Measurements from ENCODE around the gene FSD1L. TPM values are rescaled to one million over a fixed set of nuclear protein-coding genes. Genes with fewer than 3 reads are reported as not detected.
A peak's percentile ranks its signal among the peaks of the same experiment; 100 is the strongest.

The FSD1L gene
- total RNA-seq, 1 donor from 2014 or later, result 29.5 TPM

DNA sequence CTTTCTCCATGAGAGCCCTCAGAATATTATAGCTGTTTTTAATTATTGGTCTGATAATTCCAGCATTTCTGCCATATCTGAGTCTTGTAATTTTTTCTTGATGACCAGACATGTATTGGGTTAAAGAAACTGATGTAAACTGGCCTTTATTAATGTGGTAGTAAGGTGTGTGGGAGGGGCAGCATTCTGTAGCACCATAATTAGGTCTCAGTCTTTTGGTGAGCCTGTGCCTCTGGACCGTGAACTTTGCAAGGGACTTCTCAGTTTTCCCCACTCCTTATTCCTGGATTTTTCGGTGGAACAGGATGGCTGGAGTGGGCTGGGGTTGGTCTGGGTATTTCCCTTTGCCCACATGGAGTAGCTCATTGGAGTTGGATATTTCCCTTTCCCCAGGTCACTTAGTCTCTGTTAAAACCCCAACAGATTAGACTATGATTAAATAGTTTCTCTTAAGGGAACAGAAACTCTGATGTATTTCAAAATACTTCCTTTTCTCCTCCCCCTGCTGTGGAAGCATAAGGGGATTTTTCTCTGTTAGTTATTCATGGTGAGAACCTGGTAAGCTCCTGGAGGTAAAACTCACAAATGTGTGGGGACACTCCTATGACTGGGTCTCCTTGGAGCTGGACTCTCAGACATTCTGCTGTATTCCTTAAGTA is 52.4 kb downstream of the FSD1L start:
- no peak for DNase-seq (ENCODE audit: low spot score, unreplicated experiment)
- Mint-ChIP-seq H3K4me1 (ENCODE audit: low read depth) (peaks cover 5% of the 10 kb centered on the region), H3K36me3 (ENCODE audit: insufficient read depth) (peaks cover 24% of the 10 kb centered on the region), H3K27ac (peak overlapping the region; percentile 37), H3K9me3 (ENCODE audit: low read depth) (peaks cover 13% of the 10 kb centered on the region), H3K4me3 (ENCODE audit: low read depth) (no peak overlapping the region), H3K27me3 (no peaks in the 10 kb centered on the region)
- TF ChIP-seq, protein P1, sequence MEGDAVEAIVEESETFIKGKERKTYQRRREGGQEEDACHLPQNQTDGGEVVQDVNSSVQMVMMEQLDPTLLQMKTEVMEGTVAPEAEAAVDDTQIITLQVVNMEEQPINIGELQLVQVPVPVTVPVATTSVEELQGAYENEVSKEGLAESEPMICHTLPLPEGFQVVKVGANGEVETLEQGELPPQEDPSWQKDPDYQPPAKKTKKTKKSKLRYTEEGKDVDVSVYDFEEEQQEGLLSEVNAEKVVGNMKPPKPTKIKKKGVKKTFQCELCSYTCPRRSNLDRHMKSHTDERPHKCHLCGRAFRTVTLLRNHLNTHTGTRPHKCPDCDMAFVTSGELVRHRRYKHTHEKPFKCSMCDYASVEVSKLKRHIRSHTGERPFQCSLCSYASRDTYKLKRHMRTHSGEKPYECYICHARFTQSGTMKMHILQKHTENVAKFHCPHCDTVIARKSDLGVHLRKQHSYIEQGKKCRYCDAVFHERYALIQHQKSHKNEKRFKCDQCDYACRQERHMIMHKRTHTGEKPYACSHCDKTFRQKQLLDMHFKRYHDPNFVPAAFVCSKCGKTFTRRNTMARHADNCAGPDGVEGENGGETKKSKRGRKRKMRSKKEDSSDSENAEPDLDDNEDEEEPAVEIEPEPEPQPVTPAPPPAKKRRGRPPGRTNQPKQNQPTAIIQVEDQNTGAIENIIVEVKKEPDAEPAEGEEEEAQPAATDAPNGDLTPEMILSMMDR (IDR thresholded peaks at IDR 0.05; ENCODE audit: unreplicated experiment), result no peak

DNA sequence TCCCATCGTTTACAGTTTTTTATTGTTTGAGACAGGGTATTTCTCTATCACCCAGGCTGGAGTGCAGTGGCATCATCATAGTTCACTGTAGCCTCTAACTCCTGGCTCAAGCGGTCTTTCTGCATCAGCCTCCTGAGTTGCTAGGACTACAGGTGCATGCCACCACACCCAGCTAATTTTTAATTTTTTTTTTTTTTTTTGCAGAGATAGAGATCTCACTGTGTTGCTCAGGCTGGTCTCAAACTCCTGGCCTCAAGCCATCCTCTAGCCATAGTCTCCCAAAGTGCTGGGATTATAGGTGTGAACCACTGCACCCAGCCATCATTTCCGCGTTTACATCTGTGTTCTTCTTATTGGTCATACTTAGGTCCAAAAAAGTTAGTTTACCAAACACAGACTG is 53.6 kb downstream of the FSD1L start:
- H3K9me3 Mint-ChIP-seq (ENCODE audit: low read depth), result peaks cover 6% of the 10 kb centered on the region
- no peak overlapping the region for H3K4me3 Mint-ChIP-seq (ENCODE audit: low read depth)
- TF ChIP-seq, protein P1 (IDR thresholded peaks at IDR 0.05; ENCODE audit: unreplicated experiment), result no peak
- H3K36me3 Mint-ChIP-seq (ENCODE audit: insufficient read depth), result peaks cover 15% of the 10 kb centered on the region
- H3K27ac Mint-ChIP-seq, result no peak overlapping the region
- no peaks in the 10 kb centered on the region for H3K27me3 Mint-ChIP-seq
- H3K4me1 Mint-ChIP-seq (ENCODE audit: low read depth), result peaks cover 5% of the 10 kb centered on the region
- no peak for DNase-seq (ENCODE audit: low spot score, unreplicated experiment)

DNA sequence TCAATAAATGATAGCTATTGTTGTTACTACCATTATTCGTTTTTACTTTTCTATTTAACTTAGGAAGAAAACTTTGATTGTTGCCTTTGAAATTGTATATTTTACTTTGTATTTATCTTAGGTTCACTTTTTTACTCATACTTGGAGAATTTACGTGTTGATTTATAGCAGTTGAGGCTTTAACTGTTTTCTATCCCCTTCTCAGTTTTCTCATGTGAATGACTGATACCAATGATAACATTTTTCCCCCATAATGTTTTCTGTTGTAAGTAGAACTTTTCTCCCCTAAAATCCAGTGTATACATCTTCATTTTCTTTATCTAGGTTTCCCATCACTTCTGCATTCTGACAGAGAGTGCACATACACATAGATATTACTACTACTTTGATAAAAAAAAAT is 54.4 kb downstream of the FSD1L start:
- DNase-seq (ENCODE audit: low spot score, unreplicated experiment), result no peak
- Mint-ChIP-seq H3K4me1 (ENCODE audit: low read depth) (peaks cover 6% of the 10 kb centered on the region), H3K27ac (no peak overlapping the region), H3K4me3 (ENCODE audit: low read depth) (no peak overlapping the region), H3K9me3 (ENCODE audit: low read depth) (peaks cover 3% of the 10 kb centered on the region), H3K27me3 (no peaks in the 10 kb centered on the region), H3K36me3 (ENCODE audit: insufficient read depth) (peaks cover 12% of the 10 kb centered on the region)
- TF ChIP-seq, protein P1 (IDR thresholded peaks at IDR 0.05; ENCODE audit: unreplicated experiment), result no peak

DNA sequence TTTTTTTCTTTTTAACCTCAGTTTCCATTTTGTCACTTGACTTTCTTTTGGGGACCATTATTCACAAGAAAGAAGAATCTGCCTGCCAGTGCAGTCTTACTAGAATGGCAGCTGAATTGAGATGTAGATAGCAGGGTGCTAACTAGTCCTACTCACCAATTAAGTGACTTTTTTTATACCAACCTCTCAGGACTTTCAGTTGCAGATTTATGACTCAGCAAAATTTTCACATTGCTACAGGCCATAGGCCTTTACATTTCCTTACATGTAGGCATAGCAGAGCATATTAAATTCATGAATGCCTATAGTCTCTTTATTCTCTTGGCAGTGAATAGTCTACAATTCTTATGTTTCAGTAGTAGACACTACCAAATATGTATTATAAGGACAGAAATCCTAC is 56.0 kb downstream of the FSD1L start:
- Mint-ChIP-seq H3K27me3 (no peaks in the 10 kb centered on the region), H3K27ac (no peak overlapping the region), H3K9me3 (ENCODE audit: low read depth) (no peaks in the 10 kb centered on the region), H3K36me3 (ENCODE audit: insufficient read depth) (peaks cover 9% of the 10 kb centered on the region), H3K4me1 (ENCODE audit: low read depth) (peaks cover 4% of the 10 kb centered on the region), H3K4me3 (ENCODE audit: low read depth) (no peak overlapping the region)
- no peak for DNase-seq (ENCODE audit: low spot score, unreplicated experiment)
- TF ChIP-seq, protein P1 (IDR thresholded peaks at IDR 0.05; ENCODE audit: unreplicated experiment), result no peak

DNA sequence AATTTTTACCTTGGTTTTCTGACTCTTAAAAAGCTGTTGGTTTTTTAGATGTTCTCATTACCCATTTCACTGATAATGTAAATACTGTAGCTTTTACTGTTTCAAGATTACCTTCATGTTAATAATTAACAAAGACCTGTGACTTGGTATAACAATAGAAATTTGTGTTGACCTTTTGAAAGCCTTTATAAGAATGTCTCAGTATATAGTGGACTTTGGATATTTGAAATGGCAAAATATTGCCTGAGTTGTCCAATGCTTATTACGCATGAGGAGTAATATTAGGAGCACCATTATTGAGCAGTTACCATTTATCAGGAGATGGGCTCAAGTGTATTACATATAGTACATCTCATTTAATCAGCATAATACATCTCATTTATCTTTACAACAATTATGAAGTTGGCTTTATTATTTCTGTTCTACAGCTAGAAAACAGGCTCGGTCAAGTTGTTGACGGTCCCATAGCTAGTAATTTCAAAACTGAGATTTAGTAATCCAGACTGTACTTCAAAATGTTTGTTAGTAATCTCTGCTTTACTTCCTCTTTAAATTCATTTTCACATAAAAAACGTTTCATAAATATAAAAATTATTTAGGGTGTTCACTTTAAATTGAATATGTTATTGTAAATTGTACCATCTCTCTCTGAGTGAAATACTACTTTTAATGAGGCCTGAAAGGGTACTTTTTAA is 59.4 kb downstream of the FSD1L start:
- Mint-ChIP-seq H3K36me3 (ENCODE audit: insufficient read depth) (peaks cover 9% of the 10 kb centered on the region), H3K27ac (no peak overlapping the region), H3K27me3 (no peaks in the 10 kb centered on the region), H3K4me3 (ENCODE audit: low read depth) (no peak overlapping the region), H3K9me3 (ENCODE audit: low read depth) (no peaks in the 10 kb centered on the region), H3K4me1 (ENCODE audit: low read depth) (peaks cover 1% of the 10 kb centered on the region)
- TF ChIP-seq, protein P1 (IDR thresholded peaks at IDR 0.05; ENCODE audit: unreplicated experiment), result no peak
- DNase-seq (ENCODE audit: low spot score, unreplicated experiment), result no peak

Data from progenitor cell of endocrine pancreas (in vitro differentiated cells).